H1 (cell line): ENCODE measurements around the gene APBA2. TPM values are rescaled to one million over a fixed set of nuclear protein-coding genes. Genes with fewer than 3 reads are reported as not detected.

Source experiments
- CTBP2 ChIP-seq: IDR thresholded peaks from 2 replicates; pipeline ENCODE4 v1.7.0; 2011; ENCODE audit warnings: borderline replicate concordance, mild to moderate bottlenecking, moderate library complexity, mixed read lengths, low read length; ENCODE audit not compliant: insufficient read depth, insufficient read length
- JUN ChIP-seq: IDR thresholded peaks from 2 replicates; pipeline ENCODE4 v1.6.1; 2011; ENCODE audit warnings: low read depth, mild to moderate bottlenecking, improper control_type of control experiment, low read length
- POU5F1 ChIP-seq: IDR thresholded peaks from 2 replicates; pipeline ENCODE4 v1.6.1; 2011; ENCODE audit warnings: low read depth, mild to moderate bottlenecking, low read length, moderate library complexity
- SIX5 ChIP-seq: IDR thresholded peaks from 2 replicates; pipeline ENCODE4 v1.6.1; 2011; ENCODE audit warnings: mild to moderate bottlenecking, low read depth, low read length
- polyA plus RNA-seq, 7 experiments: library from polyadenylated mRNA; depleted of rRNA in 3 of 7; stranded (reverse) in 5 of 7; unstranded in 2 of 7; fragments of >200 nt in 5 of 7; fragments of 200-250 nt in 2 of 7; gene quantifications; 1 replicate in 5 of 7; 2 replicates in 1 of 7; 4 replicates in 1 of 7; pipeline versions ENCODE4 v1.2.1 to v1.2.3, GENCODE V29; 2011 to 2013; ENCODE audit warnings: missing spikeins in 2 of 7, mixed read lengths in 2 of 7
- total RNA-seq: library from RNA; stranded (reverse); fragmentation: NEBNext Ultra II Directional; extraction: Animal tissue kit (Norgen Biotek cat#: 25700); gene quantifications from 2 replicates; pipeline ENCODE4 v1.2.1, GENCODE V29; 2021
- TF ChIP-seq, protein P1 (sequence below), 3 experiments: IDR thresholded peaks; 1 replicate in 2 of 3; 2 replicates in 1 of 3; pipeline versions ENCODE4 v1.5.1 to v1.6.1; 2011; ENCODE audit warnings: low read length in 3 of 3, mild to moderate bottlenecking in 3 of 3, inconsistent platforms in 2 of 3, low read depth in 1 of 3, moderate library complexity in 1 of 3; ENCODE audit not compliant: insufficient read depth in 1 of 3; ENCODE audit errors: control extremely low read depth in 1 of 3

The APBA2 gene
- total and polyA plus RNA-seq, 2 of the 8 experiments (the other 6 are each of a cell fraction or from before 2014, with no cell fraction given), result 15.5 to 19.0 TPM

DNA sequence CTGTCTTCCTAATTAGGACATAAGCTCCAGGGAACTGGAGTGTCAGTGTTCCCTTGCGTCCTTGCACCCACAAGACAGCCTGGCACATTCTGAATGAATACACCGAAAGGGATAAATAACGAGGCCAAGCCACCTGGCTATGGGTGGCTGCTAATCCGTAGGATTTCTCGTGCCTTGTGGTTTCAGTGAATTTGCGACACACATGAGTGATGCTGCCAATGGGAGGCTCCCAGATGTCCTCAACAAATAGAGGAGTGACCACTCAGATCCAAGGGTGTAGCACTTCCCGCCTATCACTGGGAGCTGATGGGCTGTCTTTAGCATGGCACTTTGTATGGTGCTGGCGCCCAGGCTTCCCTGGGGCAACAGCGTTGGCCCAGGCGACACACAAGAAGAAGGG lies 43.4 kb downstream of the APBA2 start (continued):
- TF ChIP-seq, protein P1, sequence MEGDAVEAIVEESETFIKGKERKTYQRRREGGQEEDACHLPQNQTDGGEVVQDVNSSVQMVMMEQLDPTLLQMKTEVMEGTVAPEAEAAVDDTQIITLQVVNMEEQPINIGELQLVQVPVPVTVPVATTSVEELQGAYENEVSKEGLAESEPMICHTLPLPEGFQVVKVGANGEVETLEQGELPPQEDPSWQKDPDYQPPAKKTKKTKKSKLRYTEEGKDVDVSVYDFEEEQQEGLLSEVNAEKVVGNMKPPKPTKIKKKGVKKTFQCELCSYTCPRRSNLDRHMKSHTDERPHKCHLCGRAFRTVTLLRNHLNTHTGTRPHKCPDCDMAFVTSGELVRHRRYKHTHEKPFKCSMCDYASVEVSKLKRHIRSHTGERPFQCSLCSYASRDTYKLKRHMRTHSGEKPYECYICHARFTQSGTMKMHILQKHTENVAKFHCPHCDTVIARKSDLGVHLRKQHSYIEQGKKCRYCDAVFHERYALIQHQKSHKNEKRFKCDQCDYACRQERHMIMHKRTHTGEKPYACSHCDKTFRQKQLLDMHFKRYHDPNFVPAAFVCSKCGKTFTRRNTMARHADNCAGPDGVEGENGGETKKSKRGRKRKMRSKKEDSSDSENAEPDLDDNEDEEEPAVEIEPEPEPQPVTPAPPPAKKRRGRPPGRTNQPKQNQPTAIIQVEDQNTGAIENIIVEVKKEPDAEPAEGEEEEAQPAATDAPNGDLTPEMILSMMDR (IDR thresholded peaks at IDR 0.05; ENCODE audit: control extremely low read depth in 1 of 3, insufficient read depth in 1 of 3, low read depth in 1 of 3, low read length in 3 of 3), result no peak
- TF ChIP-seq JUN, result no peak
- no peak for TF ChIP-seq CTBP2
- TF ChIP-seq POU5F1, result no peak
- no peak for TF ChIP-seq SIX5
